ENCODE results near the gene AP3B2. TPM values are rescaled to one million over a fixed set of nuclear protein-coding genes. Genes with fewer than 3 reads are reported as not detected.

Gene AP3B2
- total RNA-seq, 1 experiment from 2014 or later, result 7.5 TPM

- ChIA-PET POLR2A (no interaction called here), CTCF (no interaction called here)
- H3K4me3 Mint-ChIP-seq (ENCODE audit: unreplicated experiment), result no peak overlapping the region
- no peaks in the 10 kb centered on the region for H3K9me3 Mint-ChIP-seq (ENCODE audit: unreplicated experiment)
- intact Hi-C loops (cut with micrococcal nuclease), result loop anchor here (10.0 kb wide), 1 partner anchor 105 kb away; the partner anchor contains the start of genes FSD2 and WHAMM
- BruUV-seq (replicated peaks), result no TSS peak
- no peaks in the 10 kb centered on the region for H3K27me3 Mint-ChIP-seq (ENCODE audit: insufficient read depth, unreplicated experiment)
- TF ChIP-seq CTCF (IDR thresholded peaks at IDR 0.05; ENCODE audit: unreplicated experiment), result no peak
- no peaks in the 10 kb centered on the region for H3K36me3 Mint-ChIP-seq (ENCODE audit: insufficient read depth, unreplicated experiment)
- H3K27ac Mint-ChIP-seq (ENCODE audit: low read depth, unreplicated experiment), result no peak overlapping the region
- DNase-seq (ENCODE audit: unreplicated experiment), result no peak
- no peaks in the 10 kb centered on the region for H3K4me1 Mint-ChIP-seq (ENCODE audit: insufficient read depth, unreplicated experiment)
Observed at GRCh38 chr15:82699726-82700125, 9.9 kb downstream of the AP3B2 start.

- Mint-ChIP-seq H3K9me3 (ENCODE audit: unreplicated experiment) (no peaks in the 10 kb centered on the region), H3K36me3 (ENCODE audit: insufficient read depth, unreplicated experiment) (no peaks in the 10 kb centered on the region), H3K4me3 (ENCODE audit: unreplicated experiment) (no peak overlapping the region), H3K4me1 (ENCODE audit: insufficient read depth, unreplicated experiment) (no peaks in the 10 kb centered on the region), H3K27me3 (ENCODE audit: insufficient read depth, unreplicated experiment) (no peaks in the 10 kb centered on the region), H3K27ac (ENCODE audit: low read depth, unreplicated experiment) (no peak overlapping the region)
- no peak for TF ChIP-seq CTCF (IDR thresholded peaks at IDR 0.05; ENCODE audit: unreplicated experiment)
- ChIA-PET CTCF (no interaction called here), POLR2A (no interaction called here)
- DNase-seq (ENCODE audit: unreplicated experiment), result no peak
- intact Hi-C loops (cut with micrococcal nuclease), result no loop called here
- no TSS peak for BruUV-seq (replicated peaks)
Observed at GRCh38 chr15:82698711-82699345, 10.8 kb downstream of the AP3B2 start.

GRCh38 chr15:82697735-82698407 is 11.8 kb downstream of the AP3B2 start:
- no peaks in the 10 kb centered on the region for H3K4me1 Mint-ChIP-seq (ENCODE audit: insufficient read depth, unreplicated experiment)
- H3K36me3 Mint-ChIP-seq (ENCODE audit: insufficient read depth, unreplicated experiment), result no peaks in the 10 kb centered on the region
- H3K4me3 Mint-ChIP-seq (ENCODE audit: unreplicated experiment), result no peak overlapping the region
- H3K27ac Mint-ChIP-seq (ENCODE audit: low read depth, unreplicated experiment), result no peak overlapping the region
- intact Hi-C loops (cut with micrococcal nuclease), result no loop called here
- H3K27me3 Mint-ChIP-seq (ENCODE audit: insufficient read depth, unreplicated experiment), result no peaks in the 10 kb centered on the region
- no peak for TF ChIP-seq CTCF (IDR thresholded peaks at IDR 0.05; ENCODE audit: unreplicated experiment)
- no peaks in the 10 kb centered on the region for H3K9me3 Mint-ChIP-seq (ENCODE audit: unreplicated experiment)
- ChIA-PET CTCF (no interaction called here), POLR2A (no interaction called here)
- no TSS peak for BruUV-seq (replicated peaks)
- DNase-seq (ENCODE audit: unreplicated experiment), result no peak

- no peaks in the 10 kb centered on the region for H3K27me3 Mint-ChIP-seq (ENCODE audit: insufficient read depth, unreplicated experiment)
- ChIA-PET CTCF (no interaction called here), POLR2A (no interaction called here)
- no peak for DNase-seq (ENCODE audit: unreplicated experiment)
- intact Hi-C loops (cut with micrococcal nuclease), result no loop called here
- no peak for TF ChIP-seq CTCF (IDR thresholded peaks at IDR 0.05; ENCODE audit: unreplicated experiment)
- no peak overlapping the region for H3K4me3 Mint-ChIP-seq (ENCODE audit: unreplicated experiment)
- no peaks in the 10 kb centered on the region for H3K4me1 Mint-ChIP-seq (ENCODE audit: insufficient read depth, unreplicated experiment)
- no TSS peak for BruUV-seq (replicated peaks)
- H3K9me3 Mint-ChIP-seq (ENCODE audit: unreplicated experiment), result no peaks in the 10 kb centered on the region
- H3K27ac Mint-ChIP-seq (ENCODE audit: low read depth, unreplicated experiment), result no peak overlapping the region
- H3K36me3 Mint-ChIP-seq (ENCODE audit: insufficient read depth, unreplicated experiment), result peaks cover 8% of the 10 kb centered on the region
Observed at GRCh38 chr15:82692171-82692570, 17.5 kb downstream of the AP3B2 start.
